Fibroblast of skin of left quadriceps (primary cell): Measurements from ENCODE around the gene ARL15.

Experiments
- DNase-seq, 2 experiments: peaks; one replicate each; pipeline ENCODE4 v3.0.0-alpha.2; 2013; ENCODE audit warnings: low read depth in 2 of 2

Gene ARL15

GRCh38 chr5:54207566-54207965 is 102.8 kb downstream of the ARL15 start:
- no peak for DNase-seq

GRCh38 chr5:54206580-54207229 is 103.7 kb downstream of the ARL15 start:
- no peak for DNase-seq

- DNase-seq: no peak
These were observed 104.5 kb downstream of the ARL15 start for GRCh38 chr5:54205918-54206317.

- no peak for DNase-seq
These were observed 104.9 kb downstream of the ARL15 start for GRCh38 chr5:54205453-54205852.

GRCh38 chr5:54197018-54197417 is 113.4 kb downstream of the ARL15 start:
- no peak for DNase-seq

- no peak for DNase-seq
These were observed 114.7 kb downstream of the ARL15 start for GRCh38 chr5:54195701-54196100.

GRCh38 chr5:54194318-54194717 is 116.1 kb downstream of the ARL15 start:
- no peak for DNase-seq

- DNase-seq: no peak
These were observed 122.7 kb downstream of the ARL15 start for GRCh38 chr5:54187694-54188093.

- no peak for DNase-seq
These were observed 123.4 kb downstream of the ARL15 start for GRCh38 chr5:54186912-54187445.

GRCh38 chr5:54186108-54186507 is 124.3 kb downstream of the ARL15 start:
- DNase-seq: no peak

- no peak for DNase-seq
These were observed 125.6 kb downstream of the ARL15 start for GRCh38 chr5:54184806-54185205.

GRCh38 chr5:54180630-54181031 is 129.7 kb downstream of the ARL15 start:
- peak; percentile 37 to 43 for DNase-seq

GRCh38 chr5:54178991-54179390 is 131.4 kb downstream of the ARL15 start:
- DNase-seq: no peak

- no peak for DNase-seq
These were observed 132.2 kb downstream of the ARL15 start for GRCh38 chr5:54178207-54178606.

- no peak for DNase-seq
These were observed 133.3 kb downstream of the ARL15 start for GRCh38 chr5:54177058-54177457.

GRCh38 chr5:54176066-54176830 is 134.1 kb downstream of the ARL15 start:
- peak; percentile 69 to 75 for DNase-seq

- no peak for DNase-seq
These were observed 137.1 kb downstream of the ARL15 start for GRCh38 chr5:54173251-54173650.

- no peak for DNase-seq
These were observed 138.6 kb downstream of the ARL15 start for GRCh38 chr5:54171645-54172384.

GRCh38 chr5:54165687-54166086 is 144.7 kb downstream of the ARL15 start:
- no peak for DNase-seq

GRCh38 chr5:54162184-54162583 is 148.2 kb downstream of the ARL15 start:
- DNase-seq: no peak

GRCh38 chr5:54160329-54160728 is 150.0 kb downstream of the ARL15 start:
- DNase-seq: no peak

- DNase-seq: no peak
These were observed 150.5 kb downstream of the ARL15 start for GRCh38 chr5:54159893-54160195.
